GM19463 (cell line): ENCODE data around the gene C11orf68.

Experiments
- ATAC-seq: cut with Tn5 transposase; IDR thresholded peaks from one replicate; pipeline ENCODE4 v1.9.1; 2021; ENCODE audit warnings: mild to moderate bottlenecking, moderate library complexity; ENCODE audit not compliant: unreplicated experiment

Gene C11orf68

DNA sequence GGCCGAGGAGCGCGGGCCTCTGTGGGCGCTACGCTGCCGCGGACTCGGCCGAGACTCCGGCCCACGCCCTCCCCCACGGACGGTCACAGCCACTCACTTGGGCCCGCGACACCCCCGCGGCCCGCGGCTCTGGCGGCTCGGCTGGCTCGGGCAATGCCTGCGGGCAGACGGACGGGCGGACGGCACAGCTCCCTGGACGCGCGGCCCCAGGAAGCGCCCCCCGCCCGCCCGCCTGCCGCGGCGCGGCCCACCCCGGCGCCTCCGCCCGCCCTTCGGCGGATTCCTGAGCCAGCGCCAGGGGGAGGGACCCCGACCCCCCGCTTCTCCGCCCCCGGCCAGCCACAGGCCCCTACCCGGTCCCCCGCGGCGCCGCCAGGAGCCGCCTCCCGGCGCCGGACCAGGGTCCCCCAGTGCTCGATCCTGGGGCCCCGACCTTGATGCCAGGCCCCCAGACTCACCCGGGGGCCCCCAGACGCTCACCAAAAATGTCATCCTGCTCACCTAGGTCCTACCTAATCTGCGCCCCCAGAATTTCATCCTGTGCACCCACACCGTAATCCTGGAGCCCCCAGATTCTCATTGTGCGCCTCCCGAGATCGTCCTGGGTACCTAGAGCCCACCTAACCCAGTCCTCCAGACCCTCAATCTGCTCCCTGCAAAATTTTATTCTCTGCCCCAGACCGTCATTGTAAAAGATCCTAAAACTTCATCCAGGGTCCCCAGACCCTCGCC is 46.1 kb downstream of the C11orf68 start, which contains the start of gene EFEMP2:
Gene EFEMP2 (minus strand): TSS at position 215 of the 732 bp plus-strand sequence. CDS start 446 bp downstream, outside the sequence.
- no peak for ATAC-seq

DNA sequence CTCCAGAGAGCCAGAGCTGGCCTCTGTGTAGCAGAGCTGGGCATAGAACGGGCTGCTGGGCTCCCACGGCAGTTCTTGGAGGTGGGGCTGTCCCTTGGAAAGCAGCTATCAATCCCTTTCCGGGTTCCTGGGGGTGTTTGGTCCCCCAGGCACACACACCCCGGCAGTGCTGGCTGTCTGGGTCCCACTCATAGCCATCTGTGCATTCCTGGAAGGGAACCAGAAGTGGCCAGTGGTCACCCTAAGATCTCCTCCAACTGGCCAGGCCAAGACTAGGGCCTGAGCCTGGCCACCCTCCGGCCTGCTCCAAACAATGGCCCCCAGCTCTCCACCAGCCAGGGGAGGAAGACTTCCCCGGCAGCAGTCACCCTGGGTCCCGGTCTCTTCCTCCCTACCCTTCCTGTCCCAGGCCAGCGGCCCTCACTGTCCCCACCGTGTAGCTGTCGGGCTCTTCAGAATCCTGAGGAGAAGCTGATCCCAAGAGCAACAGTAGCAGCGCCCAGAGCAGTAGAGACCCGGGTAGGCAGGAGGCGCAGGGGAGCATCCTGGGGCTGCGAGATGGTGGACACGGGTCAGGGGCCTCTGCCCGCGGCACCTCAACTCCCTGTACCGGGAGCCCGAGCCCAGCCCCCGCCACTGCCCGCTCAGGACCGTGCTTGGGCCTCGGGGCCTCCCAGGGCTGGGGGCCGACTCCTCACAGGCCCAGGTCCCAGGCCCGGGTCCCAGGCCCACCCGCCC is 46.9 kb downstream of the C11orf68 start:
- ATAC-seq = no peak

DNA sequence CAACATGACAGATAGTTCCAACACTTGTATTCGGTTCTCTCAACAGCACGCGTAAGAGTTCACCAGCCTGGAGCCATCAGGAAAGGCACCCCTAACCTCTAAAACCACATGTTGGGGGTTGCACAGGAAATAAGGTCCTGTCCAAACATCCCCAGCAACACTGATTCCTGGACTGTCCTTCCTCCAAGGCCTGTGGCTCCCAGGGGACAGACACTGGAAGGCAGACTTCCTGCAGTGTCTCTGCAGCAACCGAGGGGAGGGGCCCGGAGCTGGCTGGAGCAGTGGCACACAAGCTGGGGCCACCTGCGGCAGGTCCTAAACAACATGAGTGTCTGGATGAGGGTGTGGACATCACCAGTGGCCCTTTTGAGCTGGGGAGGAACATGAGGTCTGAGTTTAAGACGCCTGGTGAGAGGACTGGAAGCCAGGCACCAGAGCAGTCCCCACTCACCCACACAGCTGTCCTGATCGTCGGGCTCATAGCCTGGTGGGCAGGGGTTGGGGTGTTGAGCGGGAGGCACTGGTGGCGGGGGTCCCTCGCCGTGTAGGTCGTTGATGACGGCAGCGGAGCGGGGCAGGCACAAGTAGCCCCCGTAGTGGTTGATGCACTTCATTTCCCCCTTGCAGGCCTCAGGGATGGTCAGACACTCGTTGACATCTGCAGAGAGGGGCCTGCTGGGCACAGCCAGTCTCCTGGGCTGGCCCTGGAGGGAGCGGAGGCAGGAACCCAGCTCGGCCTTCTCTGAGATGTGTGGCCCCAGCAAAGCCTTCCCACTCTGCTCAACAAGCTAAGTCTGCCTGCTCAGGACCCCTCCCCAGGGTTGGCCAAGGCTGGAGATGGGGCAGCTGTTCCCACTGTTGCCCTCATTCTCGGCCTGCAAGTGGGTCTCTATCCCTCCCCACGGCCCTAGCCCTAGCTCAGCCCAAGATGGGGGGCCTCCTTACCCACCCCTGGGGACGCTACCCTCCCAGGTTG is 47.9 kb downstream of the C11orf68 start:
- no peak for ATAC-seq

DNA sequence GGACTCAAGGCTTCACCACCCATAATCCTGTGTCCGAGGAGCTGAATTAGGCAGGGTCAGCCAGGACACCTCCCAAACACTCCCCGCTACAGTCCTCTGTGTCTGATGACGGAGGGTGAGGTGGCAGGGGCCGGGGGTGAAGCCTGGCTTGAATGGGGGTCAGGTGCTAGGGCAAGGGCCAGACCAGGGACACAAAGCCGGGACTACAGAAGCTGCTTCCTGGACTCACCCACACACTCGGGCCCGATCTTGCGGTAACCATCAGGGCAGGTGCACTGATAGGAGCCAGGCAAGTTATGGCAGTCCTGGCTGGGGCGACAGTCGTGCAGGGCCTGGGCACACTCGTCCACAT is 48.6 kb downstream of the C11orf68 start:
- ATAC-seq = no peak

DNA sequence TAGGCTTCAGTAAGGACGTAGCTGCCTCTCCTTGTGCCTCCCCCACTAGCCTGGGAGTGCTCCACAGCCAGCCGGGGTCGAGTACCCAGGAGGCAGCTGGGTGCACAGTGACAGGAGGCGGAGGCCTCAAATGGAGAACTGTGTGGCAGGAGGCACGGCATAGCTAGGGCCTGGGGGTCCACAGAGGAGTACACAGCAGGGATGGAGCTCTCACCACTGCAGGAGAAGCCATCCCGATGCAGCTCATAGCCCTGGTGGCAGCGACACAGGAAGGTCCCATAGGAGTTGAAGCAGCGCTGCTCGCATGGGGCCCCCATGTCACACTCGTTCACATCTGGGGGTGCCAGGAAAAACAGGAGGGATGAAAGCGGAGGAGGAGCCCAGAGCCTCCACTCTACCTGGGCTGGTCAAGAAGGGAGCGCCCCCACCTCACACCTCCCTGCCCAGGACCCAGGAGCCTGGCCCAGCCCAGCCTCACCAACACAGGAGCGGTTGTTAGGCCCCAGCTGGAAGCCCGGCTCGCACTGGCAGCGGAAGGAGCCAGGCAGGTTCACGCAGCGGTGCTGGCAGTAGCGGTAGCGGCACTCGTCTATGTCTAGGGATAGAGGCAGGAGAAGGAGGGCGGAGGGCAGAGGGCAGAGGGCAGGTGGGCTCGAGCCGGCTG is 49.1 kb downstream of the C11orf68 start:
- ATAC-seq = no peak

DNA sequence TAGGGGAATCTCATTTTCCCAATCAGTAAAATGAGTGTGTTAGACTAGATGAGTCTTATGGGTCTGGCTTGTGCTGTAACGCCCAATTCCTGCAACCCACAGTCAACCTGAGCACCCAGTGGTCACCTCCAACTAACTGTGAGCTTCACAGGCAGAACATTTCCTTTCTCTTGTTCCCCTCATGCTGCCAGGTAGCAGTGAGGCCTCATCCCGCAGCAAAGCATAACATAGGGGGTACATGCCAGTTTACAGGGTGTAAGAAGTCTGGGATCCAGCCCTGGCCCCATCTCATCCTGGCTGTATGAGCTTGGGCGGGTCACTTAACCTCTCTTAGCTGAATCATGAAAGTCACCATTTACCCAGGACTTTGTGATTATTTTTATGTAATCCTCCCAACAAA is 50.0 kb downstream of the C11orf68 start:
- ATAC-seq = no peak

DNA sequence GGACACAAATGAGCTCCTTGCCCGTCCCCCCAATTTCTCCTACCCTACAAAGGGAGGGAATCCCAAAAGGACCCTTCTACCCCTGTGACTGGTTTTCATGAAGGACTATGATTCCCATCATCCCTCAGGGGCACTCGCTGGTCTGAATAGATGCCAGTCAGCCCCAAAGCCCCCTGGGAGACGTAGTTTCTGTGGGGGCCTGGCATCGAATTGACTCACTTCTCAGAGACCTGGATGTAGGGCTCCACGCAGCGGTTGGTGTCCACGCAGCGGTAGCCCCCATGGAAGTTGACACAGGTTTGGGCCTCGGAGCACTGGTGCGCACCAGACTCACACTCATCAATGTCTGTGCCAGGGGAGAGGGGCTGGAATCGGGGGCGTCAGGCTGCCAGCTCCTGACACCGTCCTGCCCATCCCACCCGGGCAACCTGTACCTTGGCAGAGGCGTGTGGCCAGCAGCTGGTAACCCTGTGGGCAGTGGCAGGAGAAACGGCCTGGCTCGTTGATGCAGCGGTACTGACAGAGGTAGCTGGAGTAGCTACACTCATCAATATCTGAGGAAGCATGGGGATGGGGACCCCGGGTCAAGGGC is 50.7 kb downstream of the C11orf68 start:
- no peak for ATAC-seq

DNA sequence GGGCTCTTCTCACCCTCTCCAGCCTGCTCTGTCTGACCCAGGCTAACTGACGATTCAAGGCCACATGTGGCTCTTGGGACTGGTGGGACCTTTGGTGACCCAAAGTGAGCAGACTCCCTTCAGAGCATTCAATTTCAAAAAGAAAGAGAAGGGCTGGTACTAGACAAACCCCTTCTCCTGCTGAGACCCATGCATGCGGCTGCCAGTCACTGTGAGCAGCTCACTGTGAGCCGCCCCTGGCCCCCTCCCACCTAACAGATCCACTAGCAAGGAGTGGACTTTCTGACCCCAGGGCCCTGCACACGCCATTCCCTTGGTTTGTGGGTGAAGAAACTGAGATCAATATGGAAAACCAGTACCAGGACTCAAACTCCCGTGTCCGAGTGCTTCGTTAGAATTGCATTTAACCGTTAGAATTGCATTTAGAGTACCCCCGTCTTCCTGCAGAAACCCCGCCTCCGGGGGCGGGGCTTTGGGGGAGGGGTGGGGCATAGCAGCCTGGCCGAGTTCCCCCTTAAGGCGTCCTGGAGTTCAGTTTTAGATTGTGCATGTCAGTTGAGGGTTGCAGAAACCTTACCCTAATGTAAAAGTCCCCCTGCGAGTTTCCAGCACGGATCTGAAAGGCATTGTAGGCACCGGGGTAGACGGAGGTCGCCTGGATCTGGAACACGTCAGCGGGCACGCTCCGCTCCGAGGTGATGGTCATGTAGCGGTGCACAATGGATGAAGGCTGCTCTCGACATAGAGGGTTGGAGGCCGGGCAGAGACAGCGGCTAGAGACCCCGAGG is 51.4 kb downstream of the C11orf68 start:
- no peak for ATAC-seq
